CMK (cell line): Measurements from ENCODE around the gene LPCAT1.
"Not testable (repeated sequence)": the region's sequence is repeated elsewhere in the genome, so short reads cannot be mapped to it uniquely, and the experiment has no call there.

Experiments used
- DNase-seq: peaks from one replicate; pipeline ENCODE4 v3.0.0-alpha.2; 2010; ENCODE audit warnings: low read depth

Gene LPCAT1

GRCh38 chr5:1541702-1542400, 18.1 kb upstream of the LPCAT1 start:
- no peak for DNase-seq

- no peak for DNase-seq
Observed at GRCh38 chr5:1540831-1541701, 17.3 kb upstream of the LPCAT1 start.

- no peak for DNase-seq
Observed at GRCh38 chr5:1540166-1540565, 16.4 kb upstream of the LPCAT1 start.

GRCh38 chr5:1539393-1540161, 15.8 kb upstream of the LPCAT1 start:
- not testable (repeated sequence) for DNase-seq

GRCh38 chr5:1538741-1539392, 15.1 kb upstream of the LPCAT1 start:
- DNase-seq = no peak

GRCh38 chr5:1538276-1538675, 14.5 kb upstream of the LPCAT1 start:
- no peak for DNase-seq

- no peak for DNase-seq
Observed at GRCh38 chr5:1537603-1538154, 13.9 kb upstream of the LPCAT1 start.

GRCh38 chr5:1536871-1537602, 13.3 kb upstream of the LPCAT1 start:
- no peak for DNase-seq

- DNase-seq = no peak
Observed at GRCh38 chr5:1536322-1536845, 12.6 kb upstream of the LPCAT1 start.

- no peak for DNase-seq
Observed at GRCh38 chr5:1535646-1536045, 11.9 kb upstream of the LPCAT1 start.

GRCh38 chr5:1532384-1532783, 8.6 kb upstream of the LPCAT1 start:
- DNase-seq = no peak

GRCh38 chr5:1529498-1529897, 5.7 kb upstream of the LPCAT1 start:
- no peak for DNase-seq

GRCh38 chr5:1527533-1528205, 3.9 kb upstream of the LPCAT1 start:
- DNase-seq = no peak

GRCh38 chr5:1526681-1527131, 2.9 kb upstream of the LPCAT1 start:
- no peak for DNase-seq

- no peak for DNase-seq
Observed at GRCh38 chr5:1526190-1526631, 2.5 kb upstream of the LPCAT1 start.

GRCh38 chr5:1525624-1526189, 1.9 kb upstream of the LPCAT1 start:
- DNase-seq = no peak

GRCh38 chr5:1524799-1525623, 1.3 kb upstream of the LPCAT1 start:
- no peak for DNase-seq

- no peak for DNase-seq
Observed at GRCh38 chr5:1524481-1524798, 680 bp upstream of the LPCAT1 start.

- DNase-seq = no peak
Observed at GRCh38 chr5:1523480-1523792, 324 bp downstream of the LPCAT1 start.
